ENCODE data around the gene PCDHGA9.
"Not testable (repeated sequence)": the region's sequence is repeated elsewhere in the genome, so short reads cannot be mapped to it uniquely, and the experiment has no call there.

Gene PCDHGA9

DNA sequence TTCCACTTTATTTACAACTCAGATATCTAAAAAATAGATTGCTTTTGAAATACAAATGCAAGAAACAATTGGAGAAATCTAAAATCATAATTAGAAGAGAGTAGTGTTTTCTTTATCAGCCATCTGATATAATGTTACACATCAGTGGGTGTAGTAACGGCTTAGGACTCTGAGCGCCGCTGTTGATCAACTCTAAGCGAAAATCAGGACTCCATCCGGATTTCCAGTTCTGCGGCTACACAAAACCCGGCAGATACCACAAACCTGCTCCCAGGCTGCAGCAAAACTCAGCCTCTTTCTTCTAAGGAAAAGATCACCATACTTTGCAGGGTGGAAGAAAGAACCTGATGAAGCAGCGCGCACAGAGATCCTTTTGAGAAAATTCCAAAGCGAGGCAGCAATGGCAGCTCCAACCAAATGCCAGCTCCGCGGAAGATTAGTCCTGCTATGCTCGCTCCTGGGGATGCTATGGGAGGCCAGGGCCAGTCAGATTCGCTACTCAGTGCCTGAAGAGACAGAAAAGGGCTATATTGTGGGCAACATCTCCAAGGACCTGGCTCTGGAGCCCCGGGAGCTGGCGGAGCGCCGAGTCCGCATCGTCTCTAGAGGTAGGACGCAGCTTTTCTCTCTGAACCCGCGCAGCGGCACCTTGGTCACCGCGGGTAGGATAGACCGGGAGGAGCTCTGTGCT is at the start of gene PCDHGA9:
TSS of gene PCDHGA9 (plus strand) at position 226 of the 691 bp plus-strand sequence. CDS start at position 401, 175 bp downstream.
- no peak for DNase-seq (ENCODE audit: low read depth, low spot score)

DNA sequence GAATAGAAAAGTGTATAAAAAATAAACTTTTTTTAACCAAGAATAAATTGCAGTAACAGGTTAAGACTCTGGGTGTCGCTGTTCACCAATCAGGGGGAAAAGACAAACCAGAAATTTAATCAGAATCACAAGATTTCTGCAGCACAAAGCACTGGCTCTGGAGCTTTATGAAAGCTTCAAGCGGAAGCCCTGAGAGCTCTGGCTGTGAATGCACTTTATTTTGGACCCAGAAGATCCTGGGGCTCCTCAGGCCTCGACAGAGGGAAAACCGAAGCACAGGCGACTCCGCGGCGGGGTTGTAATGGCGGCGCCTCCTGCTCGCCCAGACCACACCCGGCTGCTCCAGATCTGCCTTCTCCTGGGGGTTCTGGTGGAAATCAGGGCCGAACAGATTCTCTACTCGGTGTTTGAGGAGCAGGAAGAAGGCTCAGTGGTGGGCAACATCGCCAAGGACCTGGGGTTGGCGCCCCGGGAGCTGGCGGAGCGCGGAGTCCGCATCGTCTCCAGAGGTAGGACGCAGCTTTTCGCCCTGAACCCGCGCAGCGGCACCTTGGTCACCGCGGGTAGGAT is 47.6 kb upstream of the PCDHGA9 start, which contains the start of gene PCDHGA4:
TSS of gene PCDHGA4 (plus strand) at position 122 of the 570 bp plus-strand sequence. CDS start at position 209, 87 bp downstream.
- DNase-seq (ENCODE audit: low read depth, low spot score), result no peak

DNA sequence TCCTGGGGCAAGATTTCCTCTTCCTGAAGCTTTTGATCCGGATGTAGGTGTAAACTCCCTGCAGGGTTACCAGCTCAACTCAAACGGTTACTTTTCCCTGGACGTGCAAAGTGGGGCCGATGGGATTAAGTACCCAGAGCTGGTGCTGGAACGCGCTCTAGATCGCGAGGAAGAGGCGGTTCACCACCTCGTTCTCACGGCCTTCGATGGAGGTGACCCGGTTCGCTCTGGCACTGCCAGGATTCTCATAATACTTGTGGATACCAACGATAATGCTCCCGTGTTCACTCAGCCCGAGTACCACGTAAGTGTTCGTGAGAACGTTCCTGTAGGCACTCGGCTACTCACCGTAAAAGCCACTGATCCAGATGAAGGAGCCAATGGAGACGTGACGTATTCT is 46.9 kb upstream of the PCDHGA9 start:
- DNase-seq (ENCODE audit: low read depth, low spot score), result no peak

DNA sequence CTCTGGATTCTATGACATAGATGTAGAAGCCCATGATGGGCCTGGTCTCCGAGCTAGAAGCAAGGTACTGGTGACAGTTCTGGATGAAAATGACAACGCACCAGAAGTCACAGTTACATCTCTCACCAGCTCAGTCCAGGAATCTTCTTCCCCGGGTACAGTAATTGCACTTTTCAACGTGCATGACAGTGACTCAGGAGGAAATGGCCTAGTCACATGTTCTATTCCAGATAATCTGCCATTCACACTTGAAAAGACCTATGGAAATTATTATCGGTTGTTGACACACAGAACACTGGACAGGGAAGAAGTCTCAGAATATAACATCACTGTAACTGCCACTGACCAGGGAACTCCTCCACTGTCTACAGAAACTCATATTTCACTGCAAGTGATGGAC is 46.4 kb upstream of the PCDHGA9 start:
- DNase-seq (ENCODE audit: low read depth, low spot score), result no peak

DNA sequence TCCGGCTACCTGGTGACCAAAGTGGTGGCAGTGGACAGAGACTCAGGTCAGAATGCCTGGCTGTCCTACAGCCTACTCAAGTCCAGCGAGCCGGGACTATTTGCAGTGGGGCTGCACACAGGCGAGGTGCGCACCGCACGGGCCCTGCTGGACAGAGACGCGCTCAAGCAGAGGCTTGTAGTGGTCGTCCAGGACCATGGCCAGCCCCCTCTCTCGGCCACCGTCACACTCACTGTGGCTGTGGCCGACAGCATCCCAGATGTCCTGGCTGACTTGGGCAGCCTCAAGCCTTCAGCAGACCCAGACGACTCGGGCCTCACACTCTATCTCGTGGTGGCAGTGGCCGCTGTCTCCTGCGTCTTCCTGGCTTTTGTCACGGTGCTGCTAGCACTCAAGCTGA is 45.6 kb upstream of the PCDHGA9 start:
- no peak for DNase-seq (ENCODE audit: low read depth, low spot score)

DNA sequence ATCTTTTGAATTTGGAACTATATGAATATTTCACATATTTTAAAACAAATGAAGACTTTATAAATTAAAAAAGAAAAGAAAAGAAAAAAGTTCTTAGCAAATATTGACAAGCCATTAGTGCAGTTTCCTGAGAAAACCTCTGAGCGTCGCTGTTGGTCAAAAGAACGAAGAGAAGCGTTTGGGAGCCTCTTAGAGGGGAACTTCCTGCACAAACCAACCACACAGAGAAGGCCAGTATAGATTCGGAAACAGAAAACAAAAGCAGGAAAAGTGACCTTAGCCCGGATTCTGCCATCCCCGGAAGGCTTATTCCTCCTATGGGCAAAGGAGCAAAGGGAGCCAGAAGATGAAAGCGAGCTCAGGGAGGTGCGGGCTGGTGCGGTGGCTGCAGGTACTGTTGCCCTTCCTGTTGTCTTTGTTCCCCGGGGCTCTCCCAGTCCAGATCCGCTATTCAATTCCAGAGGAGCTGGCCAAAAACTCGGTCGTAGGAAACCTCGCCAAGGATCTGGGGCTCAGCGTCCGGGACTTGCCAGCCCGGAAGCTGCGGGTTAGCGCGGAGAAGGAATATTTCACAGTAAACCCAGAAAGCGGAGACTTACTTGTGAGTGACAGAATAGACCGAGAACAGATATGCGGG is 42.7 kb upstream of the PCDHGA9 start, which contains the start of gene PCDHGB2:
TSS of gene PCDHGB2 (plus strand) at position 205 of the 637 bp plus-strand sequence. CDS start at position 347, 142 bp downstream.
- no peak for DNase-seq (ENCODE audit: low read depth, low spot score)

DNA sequence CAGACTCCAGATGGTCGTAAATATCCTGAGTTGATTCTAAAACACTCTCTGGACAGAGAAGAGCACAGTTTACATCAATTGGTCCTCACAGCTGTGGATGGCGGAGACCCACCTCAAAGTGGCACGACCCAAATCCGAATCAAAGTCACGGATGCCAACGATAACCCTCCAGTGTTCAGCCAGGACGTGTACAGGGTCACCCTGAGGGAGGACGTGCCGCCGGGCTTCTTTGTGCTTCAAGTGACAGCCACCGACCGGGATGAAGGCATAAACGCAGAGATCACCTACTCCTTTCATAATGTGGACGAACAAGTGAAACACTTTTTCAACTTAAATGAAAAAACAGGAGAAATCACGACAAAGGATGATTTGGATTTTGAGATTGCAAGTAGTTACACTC is 41.9 kb upstream of the PCDHGA9 start:
- no peak for DNase-seq (ENCODE audit: low read depth, low spot score)

DNA sequence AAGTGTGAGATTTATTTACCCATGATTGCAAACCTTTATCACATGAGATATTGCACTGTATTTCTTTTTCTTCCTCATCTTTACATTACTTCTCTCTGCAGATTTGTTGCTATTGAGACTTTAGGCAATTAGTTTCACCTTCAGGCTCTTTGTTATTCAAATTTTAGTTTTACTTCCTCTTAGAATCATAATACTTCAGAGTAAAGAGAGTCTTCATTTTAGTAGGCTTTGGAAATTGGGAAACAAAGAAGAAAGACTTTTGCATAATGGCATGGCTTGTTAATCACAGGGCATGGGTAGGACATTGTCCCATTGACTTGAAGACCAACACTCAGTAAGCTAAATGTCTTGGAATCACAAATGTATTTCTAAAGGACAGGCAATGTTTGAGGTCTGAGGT is 39.9 kb upstream of the PCDHGA9 start:
- DNase-seq (ENCODE audit: low read depth, low spot score), result no peak

DNA sequence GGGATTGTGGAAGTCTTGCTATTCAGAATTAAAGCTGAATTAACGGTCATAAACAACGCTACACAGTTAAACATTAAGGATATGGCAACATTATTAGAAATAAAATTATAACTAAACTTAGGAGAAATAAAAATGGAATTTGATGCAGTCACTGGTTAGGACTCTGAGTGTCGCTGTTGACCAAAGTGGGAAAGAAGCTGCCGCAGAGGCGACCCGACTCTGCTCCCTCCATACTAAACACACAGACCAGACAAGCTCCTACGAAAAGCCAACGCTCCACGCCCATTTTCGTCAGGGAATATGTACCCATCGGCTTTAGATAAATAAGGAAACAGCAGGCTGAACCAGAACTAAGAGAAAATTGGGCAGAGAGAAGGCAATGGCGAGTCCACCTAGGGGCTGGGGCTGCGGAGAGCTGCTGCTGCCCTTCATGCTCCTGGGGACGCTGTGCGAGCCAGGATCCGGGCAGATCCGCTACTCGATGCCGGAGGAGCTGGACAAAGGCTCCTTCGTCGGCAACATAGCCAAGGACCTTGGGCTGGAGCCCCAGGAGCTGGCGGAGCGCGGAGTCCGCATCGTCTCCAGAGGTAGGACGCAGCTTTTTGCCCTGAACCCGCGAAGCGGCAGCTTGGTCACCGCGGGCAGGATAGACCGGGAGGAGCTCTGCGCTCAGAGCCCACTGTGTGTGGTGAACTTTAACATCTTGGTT is 38.5 kb upstream of the PCDHGA9 start, which contains the start of gene PCDHGA5:
TSS of gene PCDHGA5 (plus strand) at position 211 of the 709 bp plus-strand sequence. CDS start at position 380, 169 bp downstream.
- no peak for DNase-seq (ENCODE audit: low read depth, low spot score)

DNA sequence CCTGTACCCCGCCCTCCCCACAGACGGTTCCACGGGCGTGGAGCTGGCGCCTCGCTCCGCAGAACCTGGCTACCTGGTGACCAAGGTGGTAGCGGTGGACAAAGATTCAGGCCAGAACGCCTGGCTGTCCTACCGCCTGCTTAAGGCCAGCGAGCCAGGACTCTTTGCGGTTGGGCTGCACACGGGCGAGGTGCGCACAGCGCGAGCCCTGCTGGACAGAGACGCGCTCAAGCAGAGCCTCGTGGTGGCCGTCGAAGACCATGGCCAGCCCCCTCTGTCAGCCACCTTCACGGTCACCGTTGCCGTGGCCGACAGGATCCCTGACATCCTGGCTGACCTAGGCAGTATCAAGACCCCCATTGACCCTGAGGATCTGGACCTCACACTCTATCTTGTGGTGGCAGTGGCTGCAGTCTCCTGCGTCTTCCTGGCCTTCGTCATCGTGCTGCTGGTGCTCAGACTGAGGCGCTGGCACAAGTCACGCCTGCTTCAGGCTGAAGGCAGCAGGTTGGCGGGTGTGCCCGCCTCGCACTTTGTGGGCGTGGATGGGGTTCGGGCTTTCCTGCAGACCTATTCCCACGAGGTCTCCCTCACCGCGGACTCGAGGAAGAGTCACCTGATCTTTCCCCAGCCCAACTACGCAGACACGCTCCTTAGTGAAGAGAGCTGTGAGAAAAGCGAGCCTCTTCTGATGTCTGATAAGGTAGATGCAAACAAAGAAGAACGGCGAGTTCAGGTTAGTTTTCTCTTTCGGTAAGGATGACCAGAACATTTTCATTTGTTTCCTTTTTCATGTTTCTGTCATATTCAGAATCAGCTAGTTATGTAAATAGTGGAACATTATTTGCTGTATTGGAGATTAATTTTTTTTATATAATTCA is 36.3 kb upstream of the PCDHGA9 start:
- DNase-seq (ENCODE audit: low read depth, low spot score), result no peak

DNA sequence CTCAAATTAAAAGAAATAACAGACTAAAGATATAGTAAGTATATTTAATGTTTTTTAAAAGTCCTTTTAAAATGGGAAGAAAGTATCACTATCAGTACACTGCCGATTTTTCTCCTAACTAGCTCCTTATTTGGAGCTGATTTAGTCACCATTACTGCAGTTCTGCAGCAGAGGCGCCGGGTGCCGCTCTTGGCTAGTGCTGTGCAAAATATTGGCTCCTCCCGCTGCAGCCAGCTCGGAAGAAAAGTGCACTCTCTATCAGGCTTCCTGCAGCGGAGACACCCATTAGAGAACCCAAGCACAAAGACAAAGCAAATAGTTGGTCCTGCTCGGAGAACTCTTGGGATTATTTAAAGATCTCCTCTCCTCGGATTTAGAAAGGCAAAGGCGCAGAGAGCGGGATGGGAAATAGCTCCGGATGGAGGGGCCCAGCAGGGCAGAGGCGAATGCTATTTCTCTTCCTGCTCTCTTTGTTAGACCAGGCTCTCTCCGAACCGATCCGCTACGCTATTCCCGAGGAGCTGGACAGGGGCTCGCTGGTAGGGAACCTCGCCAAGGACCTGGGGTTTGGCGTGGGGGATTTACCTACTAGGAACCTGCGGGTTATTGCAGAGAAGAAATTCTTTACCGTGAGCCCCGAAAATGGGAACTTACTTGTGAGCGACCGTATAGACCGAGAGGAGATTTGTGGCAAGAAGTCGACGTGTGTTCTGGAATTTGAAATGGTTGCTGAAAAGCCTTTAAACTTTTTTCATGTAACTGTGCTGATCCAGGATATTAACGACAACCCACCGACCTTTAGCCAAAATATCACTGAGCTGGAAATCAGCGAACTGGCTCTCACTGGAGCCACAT is 32.4 kb upstream of the PCDHGA9 start, which contains the start of gene PCDHGB3:
TSS of gene PCDHGB3 (plus strand) at position 249 of the 855 bp plus-strand sequence. CDS start at position 402, 153 bp downstream.
- DNase-seq (ENCODE audit: low read depth, low spot score), result no peak

DNA sequence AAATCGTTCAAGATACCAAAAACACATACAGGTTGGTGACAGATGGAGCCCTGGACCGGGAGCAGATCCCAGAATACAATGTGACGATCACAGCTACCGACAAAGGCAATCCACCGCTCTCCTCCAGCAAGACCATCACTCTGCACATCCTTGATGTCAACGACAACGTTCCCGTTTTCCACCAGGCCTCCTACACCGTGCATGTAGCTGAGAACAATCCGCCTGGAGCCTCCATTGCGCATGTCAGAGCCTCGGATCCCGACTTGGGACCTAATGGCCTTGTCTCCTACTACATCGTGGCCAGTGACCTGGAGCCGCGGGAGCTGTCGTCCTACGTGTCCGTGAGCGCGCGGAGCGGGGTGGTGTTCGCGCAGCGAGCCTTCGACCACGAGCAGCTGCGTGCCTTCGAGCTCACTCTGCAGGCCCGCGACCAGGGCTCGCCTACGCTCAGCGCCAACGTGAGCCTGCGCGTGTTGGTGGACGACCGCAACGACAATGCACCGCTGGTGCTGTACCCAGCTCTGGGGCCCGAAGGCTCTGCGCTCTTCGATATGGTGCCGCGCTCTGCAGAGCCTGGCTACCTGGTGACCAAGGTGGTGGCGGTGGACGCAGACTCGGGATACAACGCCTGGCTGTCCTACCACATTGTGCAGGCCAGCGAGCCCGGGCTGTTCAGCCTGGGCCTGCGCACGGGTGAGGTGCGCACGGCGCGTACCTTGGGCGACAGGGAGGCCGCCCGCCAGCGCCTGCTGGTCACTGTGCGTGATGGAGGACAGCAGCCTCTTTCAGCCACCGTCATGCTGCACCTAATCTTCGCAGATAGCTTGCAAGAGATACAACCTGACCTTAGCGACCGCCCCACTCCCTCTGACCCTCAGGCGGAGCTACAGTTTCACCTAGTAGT is 30.8 kb upstream of the PCDHGA9 start:
- no peak for DNase-seq (ENCODE audit: low read depth, low spot score)

DNA sequence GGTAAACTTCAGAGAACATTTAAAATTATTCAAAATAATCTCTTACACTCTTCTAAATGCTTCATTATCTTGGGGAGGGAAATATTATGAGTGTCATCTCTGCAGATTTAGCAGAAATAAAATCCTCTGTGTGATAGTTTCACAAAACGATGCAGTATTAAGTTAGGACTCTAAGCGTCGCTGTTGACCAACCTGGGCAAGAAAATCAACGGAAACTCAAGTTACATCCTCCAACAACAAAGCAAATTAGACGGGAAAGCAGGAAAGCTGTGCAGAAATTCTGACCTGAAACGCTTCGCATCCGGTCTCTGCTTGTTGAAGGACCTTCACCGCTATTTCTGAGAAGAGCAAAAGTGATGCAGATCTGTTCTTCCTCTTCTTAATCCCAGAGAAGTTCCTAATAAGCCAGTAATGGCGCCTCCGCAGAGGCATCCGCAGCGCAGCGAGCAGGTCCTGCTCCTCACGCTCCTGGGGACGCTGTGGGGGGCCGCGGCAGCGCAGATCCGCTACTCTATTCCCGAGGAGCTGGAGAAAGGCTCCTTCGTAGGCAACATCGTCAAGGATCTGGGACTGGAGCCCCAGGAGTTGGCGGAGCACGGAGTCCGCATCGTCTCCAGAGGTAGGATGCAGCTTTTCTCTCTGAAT is 28.8 kb upstream of the PCDHGA9 start, which contains the start of gene PCDHGA6:
TSS of gene PCDHGA6 (plus strand) at position 219 of the 645 bp plus-strand sequence. CDS start at position 412, 193 bp downstream.
- DNase-seq (ENCODE audit: low read depth, low spot score), result no peak

DNA sequence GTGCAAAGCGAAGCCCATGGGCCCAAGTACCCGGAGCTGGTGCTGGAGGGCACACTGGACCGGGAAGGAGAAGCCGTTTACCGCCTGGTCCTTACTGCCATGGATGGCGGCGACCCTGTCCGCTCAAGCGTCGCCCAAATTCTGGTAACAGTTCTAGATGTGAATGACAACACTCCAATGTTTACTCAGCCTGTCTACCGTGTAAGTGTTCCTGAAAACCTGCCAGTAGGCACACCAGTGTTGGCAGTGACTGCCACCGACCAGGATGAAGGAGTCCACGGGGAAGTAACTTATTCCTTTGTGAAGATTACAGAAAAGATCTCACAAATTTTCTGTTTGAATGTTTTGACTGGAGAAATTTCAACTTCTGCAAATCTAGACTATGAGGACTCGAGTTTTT is 28.0 kb upstream of the PCDHGA9 start:
- no peak for DNase-seq (ENCODE audit: low read depth, low spot score)

DNA sequence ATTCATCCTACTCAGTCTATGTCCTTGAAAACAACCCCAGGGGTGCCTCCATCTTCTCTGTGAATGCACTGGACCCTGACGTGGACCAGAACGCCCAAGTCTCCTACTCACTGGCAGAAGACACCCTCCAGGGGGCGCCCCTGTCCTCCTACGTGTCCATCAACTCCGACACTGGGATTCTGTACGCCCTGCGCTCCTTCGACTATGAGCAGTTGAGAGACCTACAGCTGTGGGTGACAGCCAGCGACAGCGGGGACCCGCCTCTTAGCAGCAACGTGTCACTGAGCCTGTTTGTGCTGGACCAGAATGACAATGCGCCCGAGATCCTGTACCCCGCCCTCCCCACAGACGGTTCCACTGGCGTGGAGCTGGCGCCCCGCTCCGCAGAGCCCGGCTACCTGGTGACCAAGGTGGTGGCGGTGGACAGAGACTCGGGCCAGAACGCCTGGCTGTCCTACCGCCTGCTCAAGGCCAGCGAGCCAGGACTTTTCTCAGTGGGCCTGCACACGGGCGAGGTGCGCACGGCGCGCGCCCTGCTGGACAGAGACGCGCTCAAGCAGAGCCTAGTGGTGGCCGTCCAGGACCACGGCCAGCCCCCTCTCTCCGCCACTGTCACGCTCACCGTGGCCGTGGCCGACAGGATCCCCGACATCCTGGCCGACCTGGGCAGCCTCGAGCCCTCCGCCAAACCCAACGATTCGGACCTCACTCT is 27.0 kb upstream of the PCDHGA9 start:
- not testable (repeated sequence) for DNase-seq (ENCODE audit: low read depth, low spot score)

DNA sequence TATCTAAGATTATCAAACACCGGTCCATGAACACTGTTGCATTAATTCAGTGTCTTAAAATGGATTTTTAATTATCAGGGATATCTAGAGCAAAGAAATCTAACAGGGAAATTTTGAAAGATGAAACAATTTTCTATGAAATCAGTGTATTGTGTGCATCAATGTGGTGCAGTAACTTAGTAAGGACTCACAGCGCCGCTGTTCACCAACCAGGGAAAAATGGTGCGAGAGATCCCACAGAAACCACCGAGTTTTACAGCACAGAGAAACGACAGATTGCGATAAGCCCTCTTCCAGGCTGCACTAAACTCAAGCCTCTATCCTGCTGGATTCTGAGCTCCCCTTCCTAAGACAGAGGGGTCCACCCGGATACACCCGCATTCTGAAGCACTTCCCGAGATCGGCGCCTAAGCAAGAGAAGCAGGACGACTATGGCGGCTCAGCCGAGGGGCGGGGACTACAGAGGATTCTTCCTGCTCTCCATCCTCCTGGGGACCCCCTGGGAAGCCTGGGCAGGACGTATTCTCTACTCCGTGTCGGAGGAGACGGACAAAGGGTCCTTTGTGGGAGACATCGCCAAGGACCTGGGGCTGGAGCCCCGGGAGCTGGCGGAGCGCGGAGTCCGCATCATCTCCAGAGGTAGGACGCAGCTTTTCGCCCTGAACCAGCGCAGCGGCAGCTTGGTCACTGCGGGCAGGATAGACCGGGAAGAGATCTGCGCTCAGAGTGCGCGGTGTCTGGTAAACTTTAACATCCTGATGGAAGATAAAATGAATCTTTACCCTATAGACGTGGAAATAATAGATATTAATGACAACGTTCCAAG is 19.9 kb upstream of the PCDHGA9 start, which contains the start of gene PCDHGA7:
TSS of gene PCDHGA7 (plus strand) at position 274 of the 826 bp plus-strand sequence. CDS start at position 432, 158 bp downstream.
- DNase-seq (ENCODE audit: low read depth, low spot score), result no peak

Measured in brain pericyte (primary cell).